GM12865 (cell line): ENCODE measurements around the gene GDA.

Experiments
- DNase-seq: peaks from one replicate; pipeline ENCODE4 v3.0.0; 2010; ENCODE audit warnings: low read depth
- H3K4me3 ChIP-seq: 2 replicates; pipeline ENCODE4 v1.5.1; 2011; ENCODE audit warnings: mild to moderate bottlenecking, low read depth, low read length, control low read depth
- TF ChIP-seq, protein P1 (sequence below): IDR thresholded peaks from 2 replicates; pipeline ENCODE4 v1.5.1; 2011; ENCODE audit warnings: low read length, control low read depth, low read depth, inconsistent platforms; ENCODE audit not compliant: insufficient read depth; ENCODE audit errors: missing control alignments

GDA gene

DNA sequence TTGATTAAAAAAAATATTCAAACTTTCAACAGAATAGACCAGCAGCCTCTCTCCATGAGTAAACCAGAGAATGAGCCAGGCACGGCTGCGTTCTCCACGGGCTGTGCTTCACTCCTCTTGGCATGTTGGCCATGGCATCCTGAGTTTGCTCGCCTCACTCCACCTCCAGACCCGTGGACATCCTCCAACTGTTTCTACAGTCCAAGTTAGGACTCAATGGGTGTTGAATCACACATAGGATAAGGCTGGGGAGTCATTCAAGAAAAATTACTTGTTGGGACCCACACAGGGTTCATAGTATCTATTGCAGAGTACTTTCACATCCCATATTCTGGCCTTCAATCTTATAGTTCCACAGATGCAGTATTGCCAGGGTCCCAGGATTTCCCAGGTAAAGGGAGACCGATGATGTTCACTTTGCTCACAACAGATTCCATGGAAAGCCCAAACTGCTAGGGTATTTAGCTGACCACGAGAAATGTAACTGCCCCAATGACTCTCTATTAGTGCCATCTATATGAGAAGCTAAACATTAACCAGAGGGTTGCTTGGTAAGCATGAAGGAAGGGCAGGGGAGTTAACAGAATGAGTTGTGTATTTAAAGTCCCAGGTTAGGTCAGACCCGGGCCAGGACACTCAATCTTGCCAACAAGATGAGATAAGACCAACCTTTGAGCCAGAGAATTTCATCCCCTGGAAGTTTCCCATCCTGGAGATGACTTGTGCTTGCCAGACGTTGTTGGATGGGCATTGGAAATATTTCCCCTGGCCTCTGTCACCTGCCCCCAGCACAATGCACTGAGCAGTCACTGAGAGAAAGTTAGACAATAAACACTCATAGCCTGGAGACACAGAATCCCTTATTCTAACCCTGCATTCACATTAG, 19.7 kb upstream of the GDA start:
- H3K4me3 ChIP-seq, result no peak overlapping the region
- TF ChIP-seq, protein P1, sequence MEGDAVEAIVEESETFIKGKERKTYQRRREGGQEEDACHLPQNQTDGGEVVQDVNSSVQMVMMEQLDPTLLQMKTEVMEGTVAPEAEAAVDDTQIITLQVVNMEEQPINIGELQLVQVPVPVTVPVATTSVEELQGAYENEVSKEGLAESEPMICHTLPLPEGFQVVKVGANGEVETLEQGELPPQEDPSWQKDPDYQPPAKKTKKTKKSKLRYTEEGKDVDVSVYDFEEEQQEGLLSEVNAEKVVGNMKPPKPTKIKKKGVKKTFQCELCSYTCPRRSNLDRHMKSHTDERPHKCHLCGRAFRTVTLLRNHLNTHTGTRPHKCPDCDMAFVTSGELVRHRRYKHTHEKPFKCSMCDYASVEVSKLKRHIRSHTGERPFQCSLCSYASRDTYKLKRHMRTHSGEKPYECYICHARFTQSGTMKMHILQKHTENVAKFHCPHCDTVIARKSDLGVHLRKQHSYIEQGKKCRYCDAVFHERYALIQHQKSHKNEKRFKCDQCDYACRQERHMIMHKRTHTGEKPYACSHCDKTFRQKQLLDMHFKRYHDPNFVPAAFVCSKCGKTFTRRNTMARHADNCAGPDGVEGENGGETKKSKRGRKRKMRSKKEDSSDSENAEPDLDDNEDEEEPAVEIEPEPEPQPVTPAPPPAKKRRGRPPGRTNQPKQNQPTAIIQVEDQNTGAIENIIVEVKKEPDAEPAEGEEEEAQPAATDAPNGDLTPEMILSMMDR, result no peak
- DNase-seq, result no peak

DNA sequence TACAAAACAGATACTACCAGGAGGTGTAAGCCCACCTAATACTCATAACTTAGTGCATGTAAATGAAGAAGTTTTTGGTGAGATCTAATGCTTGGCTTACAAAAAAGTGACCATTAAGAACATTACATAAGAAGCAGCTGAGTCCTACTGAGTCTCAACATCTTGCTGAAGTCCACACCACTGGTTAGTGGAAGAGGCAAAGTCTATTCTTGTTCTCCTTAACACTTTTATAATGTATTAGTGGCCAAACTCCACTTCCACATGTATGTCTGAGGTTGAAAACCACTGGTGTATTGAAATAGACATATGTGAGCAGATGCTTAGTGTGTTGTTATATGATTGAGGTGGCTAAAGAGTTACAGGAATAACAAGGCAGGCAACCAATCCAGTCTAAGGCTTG, 18.9 kb upstream of the GDA start:
- H3K4me3 ChIP-seq, result no peak overlapping the region
- no peak for DNase-seq
- TF ChIP-seq, protein P1, result no peak

DNA sequence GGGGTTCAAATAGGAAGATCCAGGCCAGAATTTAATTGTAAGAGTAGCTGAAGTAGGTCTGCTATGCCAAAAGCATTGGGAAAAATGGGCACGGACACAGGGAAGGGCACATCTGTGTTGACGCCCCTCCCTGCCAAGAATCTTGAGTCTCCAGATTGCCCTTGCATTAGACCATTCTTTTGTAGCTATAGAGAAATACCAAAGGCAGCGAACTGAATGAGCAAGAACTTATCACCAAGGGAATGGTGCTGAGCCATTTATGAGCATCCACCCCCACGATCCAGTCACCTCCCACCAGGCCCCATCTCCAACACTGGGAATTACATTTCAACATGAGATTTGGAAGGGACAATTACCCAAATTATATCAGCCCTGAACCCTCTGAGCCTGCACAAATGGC, 18.0 kb upstream of the GDA start:
- no peak overlapping the region for H3K4me3 ChIP-seq
- no peak for DNase-seq
- TF ChIP-seq, protein P1, result no peak

DNA sequence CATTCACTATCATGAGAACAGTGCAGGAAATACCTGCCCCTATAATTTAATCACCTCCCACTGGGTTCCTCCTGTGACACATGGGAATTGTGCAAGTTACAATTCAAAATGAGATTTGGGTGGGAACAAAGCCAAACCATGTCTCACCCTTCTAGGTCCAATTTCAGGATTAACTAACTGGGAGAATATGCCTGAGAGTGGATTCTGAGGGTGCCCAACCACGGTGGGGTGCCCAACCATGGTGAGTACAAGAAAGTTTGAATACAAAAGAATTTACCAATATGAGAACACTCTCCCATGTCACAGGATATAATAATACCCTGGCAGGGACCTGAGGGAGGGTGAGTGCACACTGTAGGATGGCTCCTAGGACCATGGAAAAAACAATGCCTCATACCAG, 17.2 kb upstream of the GDA start:
- no peak overlapping the region for H3K4me3 ChIP-seq
- TF ChIP-seq, protein P1, result no peak
- no peak for DNase-seq

DNA sequence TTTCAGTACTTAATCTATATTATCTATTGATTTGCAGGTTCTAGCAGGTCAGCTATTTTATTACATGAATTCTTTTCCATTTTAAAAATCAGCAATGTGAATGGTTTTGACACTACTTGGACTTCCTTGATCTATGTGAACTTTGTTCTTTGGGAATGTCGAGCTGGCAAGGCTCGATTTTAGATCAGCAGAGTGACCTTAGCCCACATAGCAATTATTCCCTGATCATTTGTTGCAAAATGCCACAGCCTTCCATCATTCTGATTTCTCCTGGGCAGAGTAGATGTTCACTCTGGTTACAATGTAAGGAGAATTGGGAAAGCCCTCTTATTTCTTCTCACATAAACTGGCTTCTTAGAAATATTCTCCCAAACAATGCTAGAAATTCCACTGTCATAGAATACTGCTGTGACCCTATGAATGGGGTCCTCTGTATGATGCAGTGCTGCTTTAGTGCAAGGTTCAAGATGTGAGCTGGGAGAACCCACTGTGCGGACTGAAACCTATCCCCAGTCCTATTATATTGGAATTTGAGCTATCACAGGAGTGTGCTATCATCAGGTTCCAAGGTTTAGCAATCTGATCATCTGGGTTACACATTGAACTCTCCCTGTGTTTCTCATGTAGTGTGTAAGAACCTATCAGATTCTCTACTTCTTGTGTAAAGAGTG, 15.7 kb upstream of the GDA start:
- H3K4me3 ChIP-seq, result no peak overlapping the region
- TF ChIP-seq, protein P1, result no peak
- no peak for DNase-seq

DNA sequence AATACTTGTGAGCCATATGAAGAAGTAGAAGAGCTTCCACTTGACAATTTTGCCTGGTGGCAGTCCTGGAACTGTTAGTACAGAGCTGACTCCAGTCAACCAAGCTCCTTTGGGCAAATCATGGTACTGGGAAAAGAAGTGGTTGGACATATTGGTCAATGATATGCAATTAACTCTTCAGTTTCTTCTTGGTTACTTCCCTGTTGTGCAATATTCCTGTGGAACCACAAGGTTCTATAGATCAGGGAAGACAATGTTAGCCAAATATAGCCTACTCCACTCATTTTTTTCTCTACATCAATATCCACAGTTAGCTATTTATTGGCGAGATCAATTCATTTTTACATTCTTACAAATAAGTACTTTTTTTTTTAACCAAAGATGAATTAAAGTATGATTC, 14.4 kb upstream of the GDA start:
- no peak overlapping the region for H3K4me3 ChIP-seq
- no peak for DNase-seq
- TF ChIP-seq, protein P1, result no peak
